ENCODE results near the gene PRKAG3. TPM values are rescaled to one million over a fixed set of nuclear protein-coding genes. Genes with fewer than 3 reads are reported as not detected.

The PRKAG3 gene
- total and polyA plus RNA-seq, 2 experiments from 2014 or later, result 0.23 TPM; not detected in 1

- Histone ChIP-seq H3K4me3 (no peak overlapping the region), H3K36me3 (replicated peaks; ENCODE audit: insufficient read depth, low read depth) (no peaks in the 10 kb centered on the region), H3K27me3 (peaks cover 75% of the 10 kb centered on the region), H3K9me3 (ENCODE audit: low read depth) (no peaks in the 10 kb centered on the region), H3K27ac (no peak overlapping the region), H3K9me2 (replicated peaks; ENCODE audit: insufficient read depth) (no peaks in the 10 kb centered on the region), H3K4me1 (ENCODE audit: insufficient read depth) (peaks cover 4% of the 10 kb centered on the region), H2AFZ (no peak overlapping the region), H4K20me1 (ENCODE audit: insufficient read depth, poor library complexity, severe bottlenecking) (no peaks in the 10 kb centered on the region), H3K4me2 (no peak overlapping the region), H3K79me2 (no peaks in the 10 kb centered on the region)
- no peak for TF ChIP-seq CTCF (IDR thresholded peaks at IDR 0.05; ENCODE audit: poor library complexity)
- no peak for TF ChIP-seq EZH2phosphoT487 (IDR thresholded peaks at IDR 0.05; ENCODE audit: low read depth, severe bottlenecking, unreplicated experiment)
- no peak for TF ChIP-seq EZH2 (IDR thresholded peaks at IDR 0.05; ENCODE audit: borderline replicate concordance)
- WGBS (ENCODE audit: low lambda C conversion rate, missing lambda C conversion rate), result no CpG with 5 or more reads among the region's 6 CpGs
- peak; percentile 8 for DNase-seq (ENCODE audit: low spot score)
Observed at GRCh38 chr2:218865999-218866398, 34.4 kb upstream of the PRKAG3 start.

DNA sequence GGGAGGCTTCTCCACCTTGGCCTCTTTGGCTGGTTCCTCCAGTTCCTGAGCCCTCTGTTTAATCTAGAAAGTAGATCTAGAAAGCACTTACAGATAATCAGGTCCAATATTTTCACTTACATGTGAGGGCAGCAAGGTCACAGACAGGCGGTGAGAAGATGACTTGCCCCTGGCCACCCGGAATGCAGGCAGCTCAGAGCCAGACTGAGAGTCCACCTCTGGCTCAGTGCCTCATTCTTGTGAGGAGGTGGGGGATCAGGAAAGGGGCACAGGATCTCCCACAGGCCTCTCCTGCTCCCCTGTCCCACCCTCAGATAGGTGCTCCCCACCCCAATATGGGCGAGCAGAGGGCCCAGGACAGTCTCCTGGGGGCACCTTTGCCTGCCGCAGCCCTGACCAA is 33.8 kb upstream of the PRKAG3 start:
- no peaks in the 10 kb centered on the region for H3K9me2 ChIP-seq (replicated peaks; ENCODE audit: insufficient read depth)
- H2AFZ ChIP-seq, result no peak overlapping the region
- no peaks in the 10 kb centered on the region for H3K36me3 ChIP-seq (replicated peaks; ENCODE audit: insufficient read depth, low read depth)
- H3K79me2 ChIP-seq, result no peaks in the 10 kb centered on the region
- no peaks in the 10 kb centered on the region for H3K9me3 ChIP-seq (ENCODE audit: low read depth)
- H4K20me1 ChIP-seq (ENCODE audit: insufficient read depth, poor library complexity, severe bottlenecking), result no peaks in the 10 kb centered on the region
- peaks cover 72% of the 10 kb centered on the region for H3K27me3 ChIP-seq
- DNase-seq (ENCODE audit: low spot score), result no peak
- H3K4me3 ChIP-seq, result no peak overlapping the region
- 65% methylated on average over 4 of the region's 4 CpGs for WGBS (ENCODE audit: low lambda C conversion rate, missing lambda C conversion rate)
- H3K4me1 ChIP-seq (ENCODE audit: insufficient read depth), result peaks cover 9% of the 10 kb centered on the region
- H3K27ac ChIP-seq, result no peak overlapping the region
- H3K4me2 ChIP-seq, result no peak overlapping the region
- TF ChIP-seq EZH2phosphoT487 (IDR thresholded peaks at IDR 0.05; ENCODE audit: low read depth, severe bottlenecking, unreplicated experiment), result no peak
- TF ChIP-seq EZH2 (IDR thresholded peaks at IDR 0.05; ENCODE audit: borderline replicate concordance), result no peak
- TF ChIP-seq CTCF (IDR thresholded peaks at IDR 0.05; ENCODE audit: poor library complexity), result no peak

DNA sequence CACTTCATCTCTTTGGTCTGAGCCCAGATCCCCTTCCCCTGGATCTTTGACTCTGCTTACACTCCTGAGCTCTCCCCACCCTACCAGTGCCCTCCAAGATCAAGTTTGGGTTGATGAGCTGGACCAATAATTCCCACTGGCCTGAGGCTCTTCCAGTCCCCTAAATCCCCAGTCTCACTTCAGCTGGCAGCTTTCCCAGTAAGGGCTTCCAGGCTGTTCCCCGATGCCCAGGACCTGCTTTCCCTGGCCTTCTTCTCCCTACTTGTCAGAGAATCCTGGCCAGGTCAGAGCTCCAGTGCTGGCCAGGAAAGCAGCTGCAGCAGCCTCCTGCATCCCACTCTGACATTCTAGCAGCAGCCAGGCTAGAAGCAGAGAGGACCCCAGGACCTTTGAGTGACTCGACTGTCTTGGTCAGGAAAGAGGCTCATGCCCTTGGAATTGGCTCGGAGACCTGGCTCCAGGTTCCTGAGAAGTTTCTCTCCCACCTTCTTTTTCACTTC is 31.5 kb upstream of the PRKAG3 start:
- no peaks in the 10 kb centered on the region for H3K79me2 ChIP-seq
- no peaks in the 10 kb centered on the region for H3K9me2 ChIP-seq (replicated peaks; ENCODE audit: insufficient read depth)
- H2AFZ ChIP-seq, result no peak overlapping the region
- H3K36me3 ChIP-seq (replicated peaks; ENCODE audit: insufficient read depth, low read depth), result no peaks in the 10 kb centered on the region
- H3K9me3 ChIP-seq (ENCODE audit: low read depth), result no peaks in the 10 kb centered on the region
- peaks cover 23% of the 10 kb centered on the region for H3K4me1 ChIP-seq (ENCODE audit: insufficient read depth)
- H3K27me3 ChIP-seq, result peaks cover 68% of the 10 kb centered on the region
- H3K4me2 ChIP-seq, result no peak overlapping the region
- no peaks in the 10 kb centered on the region for H4K20me1 ChIP-seq (ENCODE audit: insufficient read depth, poor library complexity, severe bottlenecking)
- no peak overlapping the region for H3K27ac ChIP-seq
- WGBS (ENCODE audit: low lambda C conversion rate, missing lambda C conversion rate), result 79% methylated on average over 3 of the region's 3 CpGs
- H3K4me3 ChIP-seq, result no peak overlapping the region
- no peak for DNase-seq (ENCODE audit: low spot score)
- TF ChIP-seq CTCF (IDR thresholded peaks at IDR 0.05; ENCODE audit: poor library complexity) (no peak), EZH2 (IDR thresholded peaks at IDR 0.05; ENCODE audit: borderline replicate concordance) (no peak), EZH2phosphoT487 (IDR thresholded peaks at IDR 0.05; ENCODE audit: low read depth, severe bottlenecking, unreplicated experiment) (no peak)
